Measurements from ENCODE around the gene UPF3B. TPM values are rescaled to one million over a fixed set of nuclear protein-coding genes. Genes with fewer than 3 reads are reported as not detected.
A peak's percentile ranks its signal among the peaks of the same experiment; 100 is the strongest.

The UPF3B gene, protein sequence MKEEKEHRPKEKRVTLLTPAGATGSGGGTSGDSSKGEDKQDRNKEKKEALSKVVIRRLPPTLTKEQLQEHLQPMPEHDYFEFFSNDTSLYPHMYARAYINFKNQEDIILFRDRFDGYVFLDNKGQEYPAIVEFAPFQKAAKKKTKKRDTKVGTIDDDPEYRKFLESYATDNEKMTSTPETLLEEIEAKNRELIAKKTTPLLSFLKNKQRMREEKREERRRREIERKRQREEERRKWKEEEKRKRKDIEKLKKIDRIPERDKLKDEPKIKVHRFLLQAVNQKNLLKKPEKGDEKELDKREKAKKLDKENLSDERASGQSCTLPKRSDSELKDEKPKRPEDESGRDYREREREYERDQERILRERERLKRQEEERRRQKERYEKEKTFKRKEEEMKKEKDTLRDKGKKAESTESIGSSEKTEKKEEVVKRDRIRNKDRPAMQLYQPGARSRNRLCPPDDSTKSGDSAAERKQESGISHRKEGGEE
- 17.4 and 18.5 TPM in 2 replicates for total RNA-seq (2022)
- Bru-seq, nascent RNA, result percentile 79 among the genes with signal in this experiment
- BruChase-seq, experiment 1, labeled RNA remaining after a 6-hour chase, result percentile 87 among the genes with signal in this experiment
- BruChase-seq, experiment 2, labeled RNA remaining after a 2-hour chase, result percentile 84 among the genes with signal in this experiment
- long read RNA-seq, transcript UPF3B-202 (10 exons, 2,335 nt), result major isoform, 36 of 50 reads
- long read RNA-seq, transcript UPF3B-201 (11 exons, 2,378 nt), result minor isoform, 6 of 50 reads
- long read RNA-seq, partial matches to known transcripts, result 3 of 50 reads
- long read RNA-seq, other reads (novel, unspliced or antisense), result 5 of 50 reads

DNA sequence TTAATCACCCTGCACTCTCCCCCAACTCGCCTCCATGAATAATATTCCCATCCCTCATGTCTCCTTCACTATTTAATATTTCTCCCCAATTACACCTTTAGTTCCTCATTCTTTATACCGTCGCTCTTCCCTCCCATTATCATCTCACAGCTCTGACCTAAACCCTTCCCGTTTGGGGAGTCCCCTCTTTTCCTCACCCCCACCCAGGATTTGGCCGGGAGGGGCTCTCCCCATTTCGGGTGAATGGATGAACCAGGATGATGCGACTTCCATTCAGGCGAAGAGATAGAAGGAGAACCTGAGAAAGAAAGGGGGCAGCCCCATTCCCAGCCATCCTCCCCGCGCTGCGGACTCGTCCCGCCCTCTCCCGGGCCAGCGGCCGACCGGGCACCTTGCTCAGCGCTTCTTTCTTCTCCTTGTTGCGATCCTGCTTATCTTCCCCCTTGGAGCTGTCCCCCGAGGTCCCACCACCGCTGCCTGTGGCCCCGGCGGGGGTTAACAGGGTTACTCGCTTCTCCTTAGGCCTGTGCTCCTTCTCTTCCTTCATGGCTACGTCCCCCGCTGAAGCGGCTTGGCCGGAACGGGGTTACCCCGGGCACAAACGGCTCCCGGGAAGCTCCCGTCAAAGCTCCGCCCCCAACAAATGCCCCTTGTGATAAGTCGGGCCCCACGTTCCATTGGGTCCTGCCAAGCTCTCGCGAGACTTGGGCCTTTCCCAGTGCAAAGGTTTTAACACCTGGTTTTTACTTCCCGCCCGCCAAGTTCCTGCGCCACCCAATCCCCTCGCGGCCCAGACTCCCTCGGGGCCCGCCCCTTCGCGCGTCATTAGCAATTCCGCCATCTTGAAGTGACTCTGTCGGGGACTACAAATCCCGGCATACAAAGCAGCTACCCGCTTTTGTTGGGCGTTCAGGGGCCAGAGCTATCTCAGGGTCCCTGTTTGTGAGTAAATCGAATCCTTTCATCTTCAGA, at the start of gene UPF3B:
Gene UPF3B, minus strand, starts transcription at position 582 of the 972 bp plus-strand sequence. Its CDS starts 35 bp downstream, at position 547.
- Mint-ChIP-seq H3K36me3 (ENCODE audit: insufficient read depth, unreplicated experiment) (peaks cover 27% of the 10 kb centered on the region), H3K27me3 (ENCODE audit: insufficient read depth, unreplicated experiment) (no peaks in the 10 kb centered on the region), H3K4me3 (ENCODE audit: unreplicated experiment) (peak within 1 kb of the TSS; percentile 97), H3K9me3 (ENCODE audit: unreplicated experiment) (no peaks in the 10 kb centered on the region), H3K4me1 (ENCODE audit: insufficient read depth, unreplicated experiment) (no peaks in the 10 kb centered on the region), H3K27ac (ENCODE audit: low read depth, unreplicated experiment) (peak within 1 kb of the TSS; percentile 98)
- no TSS peak for BruUV-seq (replicated peaks)
- ChIA-PET POLR2A (interaction anchor here (0.6 to 4.0 kb wide), 16 partner anchors 9 to 315 kb away, joined by 3 to 74 read pairs (median 4); partner anchors contain the start of genes NDUFA1, NKAP, NKRF and RNF113A), CTCF (interaction anchor here (0.6 to 0.8 kb wide), 2 partner anchors 24 to 64 kb away, joined by 3 read pairs; no protein-coding TSS in a partner anchor)
- DNase-seq (ENCODE audit: unreplicated experiment), result peak; percentile 98
- TF ChIP-seq, protein P1, sequence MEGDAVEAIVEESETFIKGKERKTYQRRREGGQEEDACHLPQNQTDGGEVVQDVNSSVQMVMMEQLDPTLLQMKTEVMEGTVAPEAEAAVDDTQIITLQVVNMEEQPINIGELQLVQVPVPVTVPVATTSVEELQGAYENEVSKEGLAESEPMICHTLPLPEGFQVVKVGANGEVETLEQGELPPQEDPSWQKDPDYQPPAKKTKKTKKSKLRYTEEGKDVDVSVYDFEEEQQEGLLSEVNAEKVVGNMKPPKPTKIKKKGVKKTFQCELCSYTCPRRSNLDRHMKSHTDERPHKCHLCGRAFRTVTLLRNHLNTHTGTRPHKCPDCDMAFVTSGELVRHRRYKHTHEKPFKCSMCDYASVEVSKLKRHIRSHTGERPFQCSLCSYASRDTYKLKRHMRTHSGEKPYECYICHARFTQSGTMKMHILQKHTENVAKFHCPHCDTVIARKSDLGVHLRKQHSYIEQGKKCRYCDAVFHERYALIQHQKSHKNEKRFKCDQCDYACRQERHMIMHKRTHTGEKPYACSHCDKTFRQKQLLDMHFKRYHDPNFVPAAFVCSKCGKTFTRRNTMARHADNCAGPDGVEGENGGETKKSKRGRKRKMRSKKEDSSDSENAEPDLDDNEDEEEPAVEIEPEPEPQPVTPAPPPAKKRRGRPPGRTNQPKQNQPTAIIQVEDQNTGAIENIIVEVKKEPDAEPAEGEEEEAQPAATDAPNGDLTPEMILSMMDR (IDR thresholded peaks at IDR 0.05; ENCODE audit: unreplicated experiment), result no peak
- intact Hi-C loops (cut with micrococcal nuclease), result no loop called here

DNA sequence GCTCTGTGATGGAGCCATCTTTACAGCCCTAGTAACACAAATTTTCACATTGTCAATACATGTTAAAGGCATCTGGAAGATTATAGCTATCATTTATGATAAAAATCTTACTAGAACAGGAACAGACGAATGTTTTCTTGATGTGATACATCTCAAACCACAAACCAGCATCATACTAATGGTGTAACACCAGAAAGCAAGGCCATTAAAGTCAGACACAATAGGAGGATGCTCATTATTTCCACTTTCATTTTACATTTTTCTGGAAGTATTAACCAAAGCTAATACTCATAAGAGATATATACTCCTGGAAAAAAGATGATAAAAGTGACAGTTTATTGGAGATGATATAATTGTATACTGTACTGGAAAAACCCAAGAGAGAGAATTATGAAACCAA, 48.2 kb upstream of the UPF3B start:
- Mint-ChIP-seq H3K4me3 (ENCODE audit: unreplicated experiment) (no peak overlapping the region), H3K27ac (ENCODE audit: low read depth, unreplicated experiment) (no peak overlapping the region), H3K36me3 (ENCODE audit: insufficient read depth, unreplicated experiment) (peaks cover 8% of the 10 kb centered on the region), H3K4me1 (ENCODE audit: insufficient read depth, unreplicated experiment) (no peaks in the 10 kb centered on the region), H3K27me3 (ENCODE audit: insufficient read depth, unreplicated experiment) (peaks cover 10% of the 10 kb centered on the region), H3K9me3 (ENCODE audit: unreplicated experiment) (no peaks in the 10 kb centered on the region)
- intact Hi-C loops (cut with micrococcal nuclease), result no loop called here
- TF ChIP-seq, protein P1 (IDR thresholded peaks at IDR 0.05; ENCODE audit: unreplicated experiment), result no peak
- POLR2A ChIA-PET, result no interaction called here
- BruUV-seq (replicated peaks), result no TSS peak
- CTCF ChIA-PET, result interaction anchor here (0.6 kb wide), 1 partner anchor 383 kb away, joined by 4 read pairs; no protein-coding TSS in a partner anchor
- no peak for DNase-seq (ENCODE audit: unreplicated experiment)

DNA sequence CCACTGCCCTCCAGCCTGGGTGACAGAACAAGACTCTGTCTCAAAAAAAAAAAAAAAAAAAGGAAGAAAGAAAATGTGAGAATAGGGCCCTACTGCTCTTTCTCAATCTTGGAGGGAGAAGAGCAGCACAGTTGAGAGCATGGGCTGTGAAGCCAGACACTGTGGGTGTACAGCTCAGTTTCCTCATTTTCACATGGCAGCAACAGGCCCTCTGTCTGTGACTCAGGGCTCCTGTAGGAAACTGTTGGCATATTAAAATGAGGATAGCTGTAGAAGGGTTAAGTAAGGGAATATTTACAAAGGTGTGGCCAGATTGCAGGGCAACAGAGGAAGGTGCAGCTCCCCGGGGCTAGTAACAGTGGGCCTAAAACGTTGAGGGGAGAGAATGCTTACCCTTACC, 46.4 kb upstream of the UPF3B start:
- no peaks in the 10 kb centered on the region for H3K9me3 Mint-ChIP-seq (ENCODE audit: unreplicated experiment)
- H3K4me3 Mint-ChIP-seq (ENCODE audit: unreplicated experiment), result no peak overlapping the region
- no peak overlapping the region for H3K27ac Mint-ChIP-seq (ENCODE audit: low read depth, unreplicated experiment)
- POLR2A ChIA-PET, result no interaction called here
- CTCF ChIA-PET, result interaction anchor here (0.7 kb wide), 1 partner anchor 1097 kb away, joined by 4 read pairs; no protein-coding TSS in a partner anchor
- intact Hi-C loops (cut with micrococcal nuclease), result no loop called here
- H3K27me3 Mint-ChIP-seq (ENCODE audit: insufficient read depth, unreplicated experiment), result no peaks in the 10 kb centered on the region
- peaks cover 8% of the 10 kb centered on the region for H3K36me3 Mint-ChIP-seq (ENCODE audit: insufficient read depth, unreplicated experiment)
- H3K4me1 Mint-ChIP-seq (ENCODE audit: insufficient read depth, unreplicated experiment), result no peaks in the 10 kb centered on the region
- no TSS peak for BruUV-seq (replicated peaks)
- DNase-seq (ENCODE audit: unreplicated experiment), result no peak
- TF ChIP-seq, protein P1 (IDR thresholded peaks at IDR 0.05; ENCODE audit: unreplicated experiment), result no peak

Data from MCF 10A (cell line).